Measurements from ENCODE around the gene LSM3. TPM values are rescaled to one million over a fixed set of nuclear protein-coding genes. Genes with fewer than 3 reads are reported as not detected.

Gene LSM3
- total and polyA plus RNA-seq, 7 donors: 11.1 to 20.2 (median 14.1) TPM

- no peak for DNase-seq
- H3K4me3 ChIP-seq: no peak overlapping the region
- WGBS, 3 donors: 55 to 68% (median 63%) methylated on average over 4 of the region's 4 CpGs
- ATAC-seq: no peak
- peaks cover 6% of the 10 kb centered on the region for H3K4me1 ChIP-seq
- no peak overlapping the region for H3K27ac ChIP-seq
- no peaks in the 10 kb centered on the region for H3K36me3 ChIP-seq (ENCODE audit: insufficient read depth in 1 of 2, low read depth in 1 of 2)
- no peak for TF ChIP-seq CTCF (IDR thresholded peaks at IDR 0.05)
- H3K9me3 ChIP-seq: no peaks in the 10 kb centered on the region
- H3K27me3 ChIP-seq (ENCODE audit: insufficient read depth in 3 of 3, low read length in 2 of 3): no peaks in the 10 kb centered on the region
- intact Hi-C loops (cut with DNase I): loop anchor here in 1 of 2 donors (5.0 kb wide), 1 partner anchor 36 kb away; no protein-coding TSS in a partner anchor
Observed at GRCh38 chr3:14210843-14211594, 32.4 kb downstream of the LSM3 start.

- intact Hi-C loops (cut with DNase I): loop anchor here in 1 of 2 donors (5.0 kb wide), 1 partner anchor 36 kb away; no protein-coding TSS in a partner anchor
- no peak overlapping the region for H3K27ac ChIP-seq
- H3K9me3 ChIP-seq: no peaks in the 10 kb centered on the region
- H3K4me3 ChIP-seq: no peak overlapping the region
- DNase-seq (no peak), ATAC-seq (no peak)
- H3K36me3 ChIP-seq (ENCODE audit: insufficient read depth in 1 of 2, low read depth in 1 of 2): no peaks in the 10 kb centered on the region
- 53 to 73% (median 70%) methylated on average over 4 of the region's 4 CpGs for WGBS, 3 donors
- peaks cover 4% of the 10 kb centered on the region for H3K4me1 ChIP-seq
- TF ChIP-seq CTCF (IDR thresholded peaks at IDR 0.05): no peak
- no peaks in the 10 kb centered on the region for H3K27me3 ChIP-seq (ENCODE audit: insufficient read depth in 3 of 3, low read length in 2 of 3)
Observed at GRCh38 chr3:14211621-14212020, 33.0 kb downstream of the LSM3 start.

GRCh38 chr3:14212032-14212431 is 33.4 kb downstream of the LSM3 start:
- Histone ChIP-seq H3K9me3 (no peaks in the 10 kb centered on the region), H3K36me3 (ENCODE audit: insufficient read depth in 1 of 2, low read depth in 1 of 2) (no peaks in the 10 kb centered on the region), H3K27ac (no peak overlapping the region), H3K4me1 (peaks cover 3% of the 10 kb centered on the region), H3K27me3 (ENCODE audit: insufficient read depth in 3 of 3, low read length in 2 of 3) (no peaks in the 10 kb centered on the region), H3K4me3 (no peak overlapping the region)
- intact Hi-C loops (cut with DNase I): loop anchor here in 1 of 2 donors (5.0 kb wide), 1 partner anchor 35 kb away; no protein-coding TSS in a partner anchor
- no peak for TF ChIP-seq CTCF (IDR thresholded peaks at IDR 0.05)
- ATAC-seq (no peak), DNase-seq (no peak)
- WGBS, 3 donors: 91 to 99% (median 97%) methylated on average over 3 of the region's 3 CpGs

GRCh38 chr3:14213066-14213774 is 34.6 kb downstream of the LSM3 start:
- Histone ChIP-seq H3K27ac (no peak overlapping the region), H3K36me3 (ENCODE audit: insufficient read depth in 1 of 2, low read depth in 1 of 2) (no peaks in the 10 kb centered on the region), H3K4me1 (peaks cover 4% of the 10 kb centered on the region), H3K9me3 (no peaks in the 10 kb centered on the region), H3K4me3 (no peak overlapping the region), H3K27me3 (ENCODE audit: insufficient read depth in 3 of 3, low read length in 2 of 3) (no peaks in the 10 kb centered on the region)
- WGBS, 3 donors: 83 to 94% (median 89%) methylated on average over 7 of the region's 7 CpGs
- ATAC-seq: no peak
- no peak for TF ChIP-seq CTCF (IDR thresholded peaks at IDR 0.05)
- no peak for DNase-seq
- intact Hi-C loops (cut with DNase I): loop anchor here in 1 of 2 donors (5.0 kb wide), 1 partner anchor 34 kb away; no protein-coding TSS in a partner anchor
